MV-4-11 (cell line): Measurements from ENCODE around the gene PCDHB7.
"Not testable (repeated sequence)": the region's sequence is repeated elsewhere in the genome, so short reads cannot be mapped to it uniquely, and the experiment has no call there.

Source experiments
- DNase-seq: peaks from one replicate; lab custom pipeline; 2025; lab: John Stamatoyannopoulos, UW

Gene PCDHB7

DNA sequence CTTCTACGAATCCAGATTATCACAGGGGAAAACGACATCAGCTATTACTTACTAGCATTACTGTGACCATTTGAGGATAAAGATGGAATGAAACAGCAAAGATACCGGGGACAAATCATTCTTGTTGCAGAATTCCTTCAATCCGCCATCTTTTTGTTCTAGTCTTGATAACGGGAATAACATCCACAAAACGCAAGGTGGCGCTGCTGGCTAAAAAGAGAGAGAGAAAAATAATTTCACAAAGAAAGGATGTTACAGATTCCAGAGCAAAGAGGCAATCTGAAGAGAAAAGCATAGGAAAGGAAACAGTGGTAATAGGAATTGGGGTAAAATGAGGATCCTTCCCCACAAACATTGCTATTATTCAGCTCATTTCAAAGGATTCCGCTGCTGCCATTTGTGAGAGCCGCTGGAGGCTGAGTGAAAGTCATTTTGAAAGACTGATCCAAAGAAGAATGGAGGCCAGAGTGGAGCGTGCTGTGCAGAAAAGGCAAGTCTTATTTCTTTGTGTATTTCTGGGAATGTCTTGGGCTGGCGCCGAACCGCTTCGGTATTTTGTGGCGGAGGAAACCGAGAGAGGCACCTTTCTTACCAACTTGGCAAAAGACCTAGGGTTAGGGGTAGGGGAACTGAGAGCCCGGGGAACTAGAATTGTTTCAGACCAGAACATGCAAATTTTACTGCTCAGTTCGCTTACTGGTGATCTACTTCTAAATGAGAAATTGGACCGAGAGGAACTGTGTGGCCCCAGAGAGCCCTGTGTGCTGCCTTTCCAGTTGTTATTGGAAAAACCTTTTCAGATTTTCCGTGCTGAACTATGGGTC lies at the start of gene PCDHB7:
Gene PCDHB7 (plus strand): TSS at position 264 of the 824 bp plus-strand sequence. CDS start 192 bp downstream, at position 456.
- no peak for DNase-seq

DNA sequence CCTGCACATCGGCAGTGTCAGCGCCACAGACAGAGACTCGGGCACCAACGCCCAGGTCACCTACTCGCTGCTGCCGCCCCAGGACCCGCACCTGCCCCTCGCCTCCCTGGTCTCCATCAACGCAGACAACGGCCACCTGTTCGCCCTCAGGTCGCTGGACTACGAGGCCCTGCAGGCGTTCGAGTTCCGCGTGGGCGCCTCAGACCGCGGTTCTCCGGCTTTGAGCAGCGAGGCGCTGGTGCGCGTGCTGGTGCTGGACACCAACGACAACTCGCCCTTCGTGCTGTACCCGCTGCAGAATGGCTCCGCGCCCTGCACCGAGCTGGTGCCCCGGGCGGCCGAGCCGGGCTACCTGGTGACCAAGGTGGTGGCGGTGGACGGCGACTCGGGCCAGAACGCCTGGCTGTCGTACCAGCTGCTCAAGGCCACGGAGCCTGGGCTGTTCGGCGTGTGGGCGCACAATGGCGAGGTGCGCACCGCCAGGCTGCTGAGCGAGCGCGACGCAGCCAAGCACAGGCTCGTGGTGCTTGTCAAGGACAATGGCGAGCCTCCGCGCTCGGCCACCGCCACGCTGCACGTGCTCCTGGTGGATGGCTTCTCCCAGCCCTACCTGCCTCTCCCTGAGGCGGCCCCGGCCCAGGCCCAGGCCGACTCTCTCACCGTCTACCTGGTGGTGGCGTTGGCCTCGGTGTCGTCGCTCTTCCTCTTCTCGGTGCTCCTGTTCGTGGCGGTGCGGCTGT lies 48.9 kb upstream of the PCDHB7 start:
- DNase-seq = not testable (repeated sequence)

DNA sequence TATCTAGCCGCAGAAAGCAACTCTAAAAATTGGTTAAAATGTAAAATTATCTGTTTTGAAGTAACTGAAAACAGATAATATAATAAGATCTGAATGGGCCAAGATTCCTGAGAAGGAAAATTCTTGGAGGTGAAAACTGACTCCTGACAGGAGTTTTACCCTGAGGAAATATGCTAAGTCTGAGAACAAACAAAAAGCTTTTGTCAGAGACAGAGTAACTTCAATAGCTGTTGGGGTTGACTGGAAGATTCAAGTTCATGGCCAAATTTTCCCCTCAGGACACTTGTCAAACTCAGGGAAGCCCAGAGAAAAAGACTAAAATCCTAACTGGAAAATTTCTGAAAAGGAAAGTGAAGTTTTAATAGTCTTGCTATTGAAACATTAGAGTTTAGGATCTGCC lies 45.1 kb upstream of the PCDHB7 start:
- DNase-seq = no peak

- no peak for DNase-seq
Measured at GRCh38 chr5:141135030-141135717, 37.3 kb upstream of the PCDHB7 start, which contains the start of gene PCDHB5. Gene PCDHB5, plus strand, starts transcription at chr5:141135206. Its CDS starts 229 bp downstream, at chr5:141135435.

DNA sequence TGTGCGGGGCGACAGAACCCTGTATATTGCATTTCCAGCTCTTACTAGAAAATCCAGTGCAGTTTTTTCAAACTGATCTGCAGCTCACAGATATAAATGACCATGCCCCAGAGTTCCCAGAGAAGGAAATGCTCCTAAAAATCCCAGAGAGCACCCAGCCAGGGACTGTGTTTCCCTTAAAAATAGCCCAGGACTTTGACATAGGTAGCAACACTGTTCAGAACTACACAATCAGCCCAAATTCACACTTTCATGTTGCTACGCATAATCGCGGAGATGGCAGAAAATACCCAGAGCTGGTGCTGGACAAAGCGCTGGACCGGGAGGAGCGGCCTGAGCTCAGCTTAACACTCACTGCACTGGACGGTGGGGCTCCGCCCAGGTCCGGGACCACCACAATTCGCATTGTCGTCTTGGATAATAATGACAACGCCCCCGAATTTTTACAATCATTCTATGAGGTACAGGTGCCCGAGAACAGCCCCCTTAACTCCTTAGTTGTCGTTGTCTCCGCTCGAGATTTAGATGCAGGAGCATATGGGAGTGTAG lies 36.7 kb upstream of the PCDHB7 start:
- DNase-seq = no peak

GRCh38 chr5:141137346-141137745 lies 35.1 kb upstream of the PCDHB7 start:
- DNase-seq = not testable (repeated sequence)

DNA sequence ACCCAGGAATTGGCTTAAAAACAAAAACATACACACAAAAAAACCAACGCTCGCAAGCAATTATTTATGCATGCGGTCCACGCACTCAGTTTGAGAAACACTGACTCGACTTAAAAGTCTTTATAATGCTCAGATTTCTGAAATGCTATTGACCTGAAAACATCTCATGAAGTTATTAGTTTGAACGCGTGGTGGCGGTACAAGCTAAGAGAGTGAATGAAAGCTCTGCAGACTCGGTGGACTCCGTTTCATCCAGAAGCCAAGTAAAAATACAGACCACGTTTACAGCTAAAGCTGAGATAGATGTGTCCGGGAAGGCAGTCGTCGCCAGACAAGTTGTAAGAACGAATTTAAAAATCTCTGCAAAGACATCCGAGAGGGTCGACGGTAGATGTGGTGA lies 22.6 kb upstream of the PCDHB7 start, which contains the start of gene PCDHB6:
Gene PCDHB6 (plus strand): TSS at position 246 of the 400 bp plus-strand sequence. CDS start 201 bp downstream, outside the sequence.
- DNase-seq = peak; percentile 3

GRCh38 chr5:141150224-141150992 lies 22.0 kb upstream of the PCDHB7 start:
- DNase-seq = no peak

- DNase-seq = no peak
Measured at GRCh38 chr5:141150993-141151325, 21.5 kb upstream of the PCDHB7 start.

DNA sequence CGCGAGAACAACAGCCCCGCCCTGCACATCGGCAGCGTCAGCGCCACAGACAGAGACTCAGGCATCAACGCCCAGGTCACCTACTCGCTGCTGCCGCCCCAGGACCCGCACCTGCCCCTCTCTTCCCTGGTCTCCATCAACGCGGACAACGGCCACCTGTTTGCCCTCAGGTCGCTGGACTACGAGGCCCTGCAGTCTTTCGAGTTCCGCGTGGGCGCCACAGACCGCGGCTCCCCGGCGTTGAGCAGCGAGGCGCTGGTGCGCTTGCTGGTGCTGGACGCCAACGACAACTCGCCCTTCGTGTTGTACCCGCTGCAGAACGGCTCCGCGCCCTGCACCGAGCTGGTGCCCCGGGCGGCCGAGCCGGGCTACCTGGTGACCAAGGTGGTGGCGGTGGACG lies 20.8 kb upstream of the PCDHB7 start:
- not testable (repeated sequence) for DNase-seq

GRCh38 chr5:141152096-141152495 lies 20.3 kb upstream of the PCDHB7 start:
- DNase-seq = not testable (repeated sequence)

DNA sequence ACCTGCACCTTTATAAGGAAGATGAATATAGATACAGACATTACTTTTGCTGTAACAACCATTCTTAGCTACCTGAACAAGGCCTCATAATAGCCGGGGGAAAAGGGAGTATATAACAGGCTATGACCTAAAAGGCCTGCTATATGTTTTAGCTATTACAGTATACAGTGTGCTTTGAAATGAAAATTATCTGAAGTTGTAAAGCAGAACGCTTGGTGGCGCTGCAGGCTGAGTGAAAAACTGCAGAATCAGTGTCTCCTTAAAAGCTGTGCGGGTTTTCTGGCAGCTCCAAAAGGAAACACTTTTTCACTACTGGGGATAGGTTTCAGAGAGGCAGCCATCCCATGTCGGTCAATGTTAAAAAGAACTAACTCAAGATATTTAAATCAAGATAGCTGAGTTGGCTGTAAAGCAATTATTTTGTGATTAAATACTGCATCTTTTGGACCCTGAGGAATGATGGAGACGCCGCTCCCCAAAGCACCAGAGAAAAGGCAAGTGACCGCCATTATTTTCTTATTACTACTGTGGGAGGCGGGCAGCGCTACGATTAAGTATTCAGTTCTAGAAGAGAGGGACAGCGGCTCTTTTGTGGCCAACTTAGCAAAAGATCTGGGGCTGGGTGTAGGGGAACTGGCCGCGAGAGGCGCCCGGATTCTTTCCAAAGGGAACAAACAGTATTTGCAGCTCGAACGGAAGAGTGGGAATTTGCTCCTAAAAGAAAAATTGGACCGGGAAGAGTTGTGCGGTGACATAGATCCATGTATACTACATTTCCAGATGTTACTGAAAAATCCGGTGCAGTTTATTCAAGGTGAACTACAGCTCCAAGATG lies 16.7 kb upstream of the PCDHB7 start:
- DNase-seq = no peak

GRCh38 chr5:141157356-141157755 lies 15.1 kb upstream of the PCDHB7 start:
- DNase-seq = not testable (repeated sequence)

- DNase-seq = not testable (repeated sequence)
Measured at GRCh38 chr5:141157901-141158300, 14.5 kb upstream of the PCDHB7 start.

DNA sequence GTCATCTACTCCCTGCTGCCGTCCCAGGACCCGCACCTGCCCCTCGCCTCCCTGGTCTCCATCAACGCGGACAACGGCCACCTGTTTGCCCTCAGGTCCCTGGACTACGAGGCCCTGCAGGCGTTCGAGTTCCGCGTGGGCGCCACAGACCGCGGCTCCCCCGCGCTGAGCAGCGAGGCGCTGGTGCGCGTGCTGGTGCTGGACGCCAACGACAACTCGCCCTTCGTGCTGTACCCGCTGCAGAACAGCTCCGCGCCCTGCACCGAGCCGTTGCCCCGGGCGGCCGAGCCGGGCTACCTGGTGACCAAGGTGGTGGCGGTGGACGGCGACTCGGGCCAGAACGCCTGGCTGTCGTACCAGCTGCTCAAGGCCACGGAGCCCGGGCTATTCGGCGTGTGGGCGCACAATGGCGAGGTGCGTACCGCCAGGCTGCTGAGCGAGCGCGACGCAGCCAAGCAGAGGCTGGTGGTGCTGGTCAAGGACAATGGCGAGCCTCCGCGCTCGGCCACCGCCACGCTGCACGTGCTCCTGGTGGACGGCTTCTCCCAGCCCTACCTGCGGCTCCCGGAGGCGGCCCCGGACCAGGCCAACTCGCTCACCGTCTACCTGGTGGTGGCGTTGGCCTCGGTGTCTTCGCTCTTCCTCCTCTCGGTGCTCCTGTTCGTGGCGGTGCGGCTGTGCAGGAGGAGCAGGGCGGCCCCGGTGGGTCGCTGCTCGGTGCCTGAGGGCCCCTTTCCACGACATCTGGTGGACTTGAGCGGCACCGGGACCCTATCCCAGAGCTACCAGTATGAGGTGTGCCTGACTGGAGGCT lies 2.1 kb downstream of the PCDHB7 start:
- DNase-seq = not testable (repeated sequence)

- no peak for DNase-seq
Measured at GRCh38 chr5:141175933-141176332, 3.5 kb downstream of the PCDHB7 start.

GRCh38 chr5:141177577-141178191 lies 5.2 kb downstream of the PCDHB7 start, which contains the start of gene PCDHB8:
Gene PCDHB8, plus strand, starts transcription at chr5:141177790. Its CDS starts 245 bp downstream, at chr5:141178035.
- DNase-seq = not testable (repeated sequence)

GRCh38 chr5:141179371-141179770 lies 6.9 kb downstream of the PCDHB7 start:
- DNase-seq = not testable (repeated sequence)

GRCh38 chr5:141179876-141180275 lies 7.4 kb downstream of the PCDHB7 start:
- DNase-seq = not testable (repeated sequence)
